K562 (cell line): ENCODE measurements around the gene ANKRD23. TPM values are rescaled to one million over a fixed set of nuclear protein-coding genes. Genes with fewer than 3 reads are reported as not detected.
A peak's percentile ranks its signal among the peaks of the same experiment; 100 is the strongest.

Source experiments
- GABPB1 ChIP-seq: sonication (generic); formaldehyde crosslinking; IDR thresholded peaks from 2 replicates; pipeline ENCODE4 v1.8.0; 2022; ENCODE audit warnings: mild to moderate bottlenecking, missing genetic modification reagents
- GTF2B ChIP-seq: IDR thresholded peaks from 2 replicates; pipeline ENCODE4 v1.6.1; 2011; ENCODE audit not compliant: insufficient read length; ENCODE audit errors: extremely low read depth
- HCFC1 ChIP-seq: IDR thresholded peaks from 2 replicates; pipeline ENCODE4 v1.6.1; 2012; ENCODE audit warnings: low read depth, low read length, improper control_type of control experiment
- HOMEZ ChIP-seq: fragments of 250-450 bp; sonication (Bioruptor Pico); IDR thresholded peaks from 2 replicates; pipeline ENCODE4 v1.4.0; 2020; ENCODE audit warnings: mild to moderate bottlenecking, moderate library complexity
- NCOA2 ChIP-seq, 2 experiments: fragments of 450-650 bp; IDR thresholded peaks; 2 replicates each; pipeline ENCODE4 v1.6.1; 2018; ENCODE audit warnings: mild to moderate bottlenecking in 2 of 2, moderate library complexity in 1 of 2; ENCODE audit not compliant: partially characterized antibody in 2 of 2
- SIRT6 ChIP-seq: IDR thresholded peaks from one replicate; pipeline ENCODE4 v1.6.1; 2012; ENCODE audit warnings: low read depth, mild to moderate bottlenecking, control low read depth, inconsistent platforms, low read length, moderate library complexity
- THAP7 ChIP-seq: fragments of 250-450 bp; sonication (Bioruptor Pico); IDR thresholded peaks from 2 replicates; pipeline ENCODE4 v1.5.0; 2021
- polyA plus RNA-seq, 8 experiments: library from polyadenylated mRNA; depleted of rRNA in 4 of 8; stranded (reverse) in 5 of 8; unstranded in 3 of 8; fragments of >200 nt; fragmentation: Nextera tagmentation in 2 of 8; fragmentation: Illumina TruSeq in 1 of 8; extraction: Ambion mirVana in 2 of 8; extraction: Trizol in 1 of 8; gene quantifications; 2 replicates each; pipeline versions ENCODE4 v1.2.1 to v1.2.3, GENCODE V29; 2011 to 2014; ENCODE audit warnings: inconsistent platforms in 1 of 8, missing spikeins in 1 of 8
- total RNA-seq, 7 experiments: library from RNA; depleted of rRNA in 6 of 7; stranded (reverse); fragments of >200 nt in 6 of 7; fragmentation: Illumina TruSeq in 2 of 7; extraction: Trizol in 2 of 7; gene quantifications; 2 replicates each; pipeline versions ENCODE4 v1.2.1 to v1.2.3, GENCODE V29; 2011 to 2021; ENCODE audit warnings: low replicate concordance in 1 of 7
- TF ChIP-seq, protein P1 (sequence below): fragments of 450-650 bp; IDR thresholded peaks from 2 replicates; pipeline ENCODE4 v1.6.1; 2016; ENCODE audit warnings: mild to moderate bottlenecking, moderate library complexity
- TF ChIP-seq, protein P2 (sequence below): fragments of 450-650 bp; formaldehyde crosslinking; IDR thresholded peaks from 2 replicates; pipeline ENCODE4 v1.4.0; 2020; ENCODE audit warnings: mild to moderate bottlenecking, moderate library complexity
- TF ChIP-seq, protein P3 (sequence below): fragments of 250-450 bp; sonication (Bioruptor Pico); IDR thresholded peaks from 2 replicates; pipeline ENCODE4 v1.5.0; 2021

ANKRD23 gene
- total and polyA plus RNA-seq, 9 of the 15 experiments (the other 6 are each of a cell fraction or from before 2014, with no cell fraction given) = 0.32 to 4.8 (median 2.8) TPM

DNA sequence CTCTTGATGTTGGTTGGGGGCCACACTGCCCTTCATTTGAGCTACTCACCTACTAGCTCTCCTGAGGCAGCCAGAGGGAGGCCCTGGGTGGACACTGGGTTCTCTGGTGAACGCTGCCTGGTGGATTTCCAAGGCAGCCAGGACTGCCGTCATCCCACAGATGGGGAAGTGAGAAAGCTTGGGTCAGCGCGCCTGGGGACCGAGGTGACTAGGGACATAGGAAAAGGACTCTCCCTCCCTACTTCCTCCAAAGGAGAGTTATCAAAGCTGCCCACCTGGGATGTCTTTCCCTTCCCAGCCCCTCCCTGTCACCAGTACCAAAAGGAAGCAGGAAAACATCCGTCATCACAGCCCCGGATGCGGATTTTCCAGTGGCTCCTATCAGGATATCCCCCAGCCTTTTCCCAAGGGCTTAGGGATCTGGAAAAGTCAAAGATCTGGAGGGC is 29.9 kb upstream of the ANKRD23 start (continued):
- TF ChIP-seq, protein P1, sequence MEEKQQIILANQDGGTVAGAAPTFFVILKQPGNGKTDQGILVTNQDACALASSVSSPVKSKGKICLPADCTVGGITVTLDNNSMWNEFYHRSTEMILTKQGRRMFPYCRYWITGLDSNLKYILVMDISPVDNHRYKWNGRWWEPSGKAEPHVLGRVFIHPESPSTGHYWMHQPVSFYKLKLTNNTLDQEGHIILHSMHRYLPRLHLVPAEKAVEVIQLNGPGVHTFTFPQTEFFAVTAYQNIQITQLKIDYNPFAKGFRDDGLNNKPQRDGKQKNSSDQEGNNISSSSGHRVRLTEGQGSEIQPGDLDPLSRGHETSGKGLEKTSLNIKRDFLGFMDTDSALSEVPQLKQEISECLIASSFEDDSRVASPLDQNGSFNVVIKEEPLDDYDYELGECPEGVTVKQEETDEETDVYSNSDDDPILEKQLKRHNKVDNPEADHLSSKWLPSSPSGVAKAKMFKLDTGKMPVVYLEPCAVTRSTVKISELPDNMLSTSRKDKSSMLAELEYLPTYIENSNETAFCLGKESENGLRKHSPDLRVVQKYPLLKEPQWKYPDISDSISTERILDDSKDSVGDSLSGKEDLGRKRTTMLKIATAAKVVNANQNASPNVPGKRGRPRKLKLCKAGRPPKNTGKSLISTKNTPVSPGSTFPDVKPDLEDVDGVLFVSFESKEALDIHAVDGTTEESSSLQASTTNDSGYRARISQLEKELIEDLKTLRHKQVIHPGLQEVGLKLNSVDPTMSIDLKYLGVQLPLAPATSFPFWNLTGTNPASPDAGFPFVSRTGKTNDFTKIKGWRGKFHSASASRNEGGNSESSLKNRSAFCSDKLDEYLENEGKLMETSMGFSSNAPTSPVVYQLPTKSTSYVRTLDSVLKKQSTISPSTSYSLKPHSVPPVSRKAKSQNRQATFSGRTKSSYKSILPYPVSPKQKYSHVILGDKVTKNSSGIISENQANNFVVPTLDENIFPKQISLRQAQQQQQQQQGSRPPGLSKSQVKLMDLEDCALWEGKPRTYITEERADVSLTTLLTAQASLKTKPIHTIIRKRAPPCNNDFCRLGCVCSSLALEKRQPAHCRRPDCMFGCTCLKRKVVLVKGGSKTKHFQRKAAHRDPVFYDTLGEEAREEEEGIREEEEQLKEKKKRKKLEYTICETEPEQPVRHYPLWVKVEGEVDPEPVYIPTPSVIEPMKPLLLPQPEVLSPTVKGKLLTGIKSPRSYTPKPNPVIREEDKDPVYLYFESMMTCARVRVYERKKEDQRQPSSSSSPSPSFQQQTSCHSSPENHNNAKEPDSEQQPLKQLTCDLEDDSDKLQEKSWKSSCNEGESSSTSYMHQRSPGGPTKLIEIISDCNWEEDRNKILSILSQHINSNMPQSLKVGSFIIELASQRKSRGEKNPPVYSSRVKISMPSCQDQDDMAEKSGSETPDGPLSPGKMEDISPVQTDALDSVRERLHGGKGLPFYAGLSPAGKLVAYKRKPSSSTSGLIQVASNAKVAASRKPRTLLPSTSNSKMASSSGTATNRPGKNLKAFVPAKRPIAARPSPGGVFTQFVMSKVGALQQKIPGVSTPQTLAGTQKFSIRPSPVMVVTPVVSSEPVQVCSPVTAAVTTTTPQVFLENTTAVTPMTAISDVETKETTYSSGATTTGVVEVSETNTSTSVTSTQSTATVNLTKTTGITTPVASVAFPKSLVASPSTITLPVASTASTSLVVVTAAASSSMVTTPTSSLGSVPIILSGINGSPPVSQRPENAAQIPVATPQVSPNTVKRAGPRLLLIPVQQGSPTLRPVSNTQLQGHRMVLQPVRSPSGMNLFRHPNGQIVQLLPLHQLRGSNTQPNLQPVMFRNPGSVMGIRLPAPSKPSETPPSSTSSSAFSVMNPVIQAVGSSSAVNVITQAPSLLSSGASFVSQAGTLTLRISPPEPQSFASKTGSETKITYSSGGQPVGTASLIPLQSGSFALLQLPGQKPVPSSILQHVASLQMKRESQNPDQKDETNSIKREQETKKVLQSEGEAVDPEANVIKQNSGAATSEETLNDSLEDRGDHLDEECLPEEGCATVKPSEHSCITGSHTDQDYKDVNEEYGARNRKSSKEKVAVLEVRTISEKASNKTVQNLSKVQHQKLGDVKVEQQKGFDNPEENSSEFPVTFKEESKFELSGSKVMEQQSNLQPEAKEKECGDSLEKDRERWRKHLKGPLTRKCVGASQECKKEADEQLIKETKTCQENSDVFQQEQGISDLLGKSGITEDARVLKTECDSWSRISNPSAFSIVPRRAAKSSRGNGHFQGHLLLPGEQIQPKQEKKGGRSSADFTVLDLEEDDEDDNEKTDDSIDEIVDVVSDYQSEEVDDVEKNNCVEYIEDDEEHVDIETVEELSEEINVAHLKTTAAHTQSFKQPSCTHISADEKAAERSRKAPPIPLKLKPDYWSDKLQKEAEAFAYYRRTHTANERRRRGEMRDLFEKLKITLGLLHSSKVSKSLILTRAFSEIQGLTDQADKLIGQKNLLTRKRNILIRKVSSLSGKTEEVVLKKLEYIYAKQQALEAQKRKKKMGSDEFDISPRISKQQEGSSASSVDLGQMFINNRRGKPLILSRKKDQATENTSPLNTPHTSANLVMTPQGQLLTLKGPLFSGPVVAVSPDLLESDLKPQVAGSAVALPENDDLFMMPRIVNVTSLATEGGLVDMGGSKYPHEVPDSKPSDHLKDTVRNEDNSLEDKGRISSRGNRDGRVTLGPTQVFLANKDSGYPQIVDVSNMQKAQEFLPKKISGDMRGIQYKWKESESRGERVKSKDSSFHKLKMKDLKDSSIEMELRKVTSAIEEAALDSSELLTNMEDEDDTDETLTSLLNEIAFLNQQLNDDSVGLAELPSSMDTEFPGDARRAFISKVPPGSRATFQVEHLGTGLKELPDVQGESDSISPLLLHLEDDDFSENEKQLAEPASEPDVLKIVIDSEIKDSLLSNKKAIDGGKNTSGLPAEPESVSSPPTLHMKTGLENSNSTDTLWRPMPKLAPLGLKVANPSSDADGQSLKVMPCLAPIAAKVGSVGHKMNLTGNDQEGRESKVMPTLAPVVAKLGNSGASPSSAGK = no peak
- TF ChIP-seq THAP7 (CRISPR knock-in tag) = no peak
- no peak for TF ChIP-seq HCFC1
- no peak for TF ChIP-seq HOMEZ (CRISPR knock-in tag)
- no peak; the same call in 1 of the 2 replicates for TF ChIP-seq GABPB1 (CRISPR knock-in tag)
- TF ChIP-seq, protein P2, sequence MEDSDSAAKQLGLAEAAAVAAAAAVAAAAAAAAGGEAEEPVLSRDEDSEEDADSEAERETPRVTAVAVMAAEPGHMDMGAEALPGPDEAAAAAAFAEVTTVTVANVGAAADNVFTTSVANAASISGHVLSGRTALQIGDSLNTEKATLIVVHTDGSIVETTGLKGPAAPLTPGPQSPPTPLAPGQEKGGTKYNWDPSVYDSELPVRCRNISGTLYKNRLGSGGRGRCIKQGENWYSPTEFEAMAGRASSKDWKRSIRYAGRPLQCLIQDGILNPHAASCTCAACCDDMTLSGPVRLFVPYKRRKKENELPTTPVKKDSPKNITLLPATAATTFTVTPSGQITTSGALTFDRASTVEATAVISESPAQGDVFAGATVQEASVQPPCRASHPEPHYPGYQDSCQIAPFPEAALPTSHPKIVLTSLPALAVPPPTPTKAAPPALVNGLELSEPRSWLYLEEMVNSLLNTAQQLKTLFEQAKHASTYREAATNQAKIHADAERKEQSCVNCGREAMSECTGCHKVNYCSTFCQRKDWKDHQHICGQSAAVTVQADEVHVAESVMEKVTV (CRISPR knock-in tag) = peak; percentile 10; the same call in 1 of the 2 replicates
- TF ChIP-seq NCOA2 (IDR thresholded peaks at IDR 0.05; ENCODE audit: partially characterized antibody in 2 of 2) = no peak
- no peak for TF ChIP-seq GTF2B
- TF ChIP-seq SIRT6 = no peak
- TF ChIP-seq, protein P3, sequence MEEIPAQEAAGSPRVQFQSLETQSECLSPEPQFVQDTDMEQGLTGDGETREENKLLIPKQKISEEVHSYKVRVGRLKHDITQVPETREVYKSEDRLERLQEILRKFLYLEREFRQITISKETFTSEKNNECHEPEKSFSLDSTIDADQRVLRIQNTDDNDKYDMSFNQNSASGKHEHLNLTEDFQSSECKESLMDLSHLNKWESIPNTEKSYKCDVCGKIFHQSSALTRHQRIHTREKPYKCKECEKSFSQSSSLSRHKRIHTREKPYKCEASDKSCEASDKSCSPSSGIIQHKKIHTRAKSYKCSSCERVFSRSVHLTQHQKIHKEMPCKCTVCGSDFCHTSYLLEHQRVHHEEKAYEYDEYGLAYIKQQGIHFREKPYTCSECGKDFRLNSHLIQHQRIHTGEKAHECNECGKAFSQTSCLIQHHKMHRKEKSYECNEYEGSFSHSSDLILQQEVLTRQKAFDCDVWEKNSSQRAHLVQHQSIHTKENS (CRISPR knock-in tag) = no peak
